A549 (cell line): ENCODE data around the gene PUS1.
"Not testable (repeated sequence)": the region's sequence is repeated elsewhere in the genome, so short reads cannot be mapped to it uniquely, and the experiment has no call there.

ENCODE experiments used
- BHLHE40 ChIP-seq: IDR thresholded peaks from 2 replicates; pipeline ENCODE4 v1.6.1; 2012; ENCODE audit warnings: low read depth, low read length, inconsistent platforms
- CTCF ChIP-seq: fragments of >200 bp; sonication (Bioruptor Twin); formaldehyde crosslinking; IDR thresholded peaks from 3 replicates; pipeline ENCODE4 v1.5.1; 2016
- E2F6 ChIP-seq: IDR thresholded peaks from 2 replicates; pipeline ENCODE4 v1.6.1; 2012; ENCODE audit warnings: low read depth, borderline replicate concordance
- MAFK ChIP-seq: fragments of 450-650 bp; IDR thresholded peaks from 2 replicates; pipeline ENCODE4 v1.6.1; 2014; ENCODE audit not compliant: partially characterized antibody
- MYC ChIP-seq: IDR thresholded peaks from 2 replicates; pipeline ENCODE4 v1.6.1; 2012; ENCODE audit warnings: mild to moderate bottlenecking, inconsistent platforms, low read length, improper control_type of control experiment, borderline replicate concordance
- PBX3 ChIP-seq: IDR thresholded peaks from 2 replicates; pipeline ENCODE4 v1.6.1; 2012
- PHF8 ChIP-seq: fragments of 200-600 bp; sonication (generic); IDR thresholded peaks from 2 replicates; pipeline ENCODE4 v1.6.1; 2016; ENCODE audit warnings: low read depth, mild to moderate bottlenecking, antibody characterized with exemption, moderate library complexity, borderline replicate concordance
- POLR2A ChIP-seq: IDR thresholded peaks from 2 replicates; pipeline ENCODE4 v1.6.1; 2012; ENCODE audit warnings: mild to moderate bottlenecking, low read length
- POLR2AphosphoS2 ChIP-seq: conservative IDR thresholded peaks from 2 replicates; pipeline ENCODE4 v1.6.1; 2012; ENCODE audit warnings: low read length, improper control_type of control experiment, inconsistent platforms
- RAD21 ChIP-seq, 2 experiments: fragments of >200 bp in 1 of 2; sonication (Bioruptor Twin) in 1 of 2; formaldehyde crosslinking in 1 of 2; IDR thresholded peaks in 1 of 2; conservative IDR thresholded peaks in 1 of 2; 2 replicates in 1 of 2; 3 replicates in 1 of 2; pipeline ENCODE4 v1.6.1; 2012 to 2018; ENCODE audit warnings: inconsistent platforms in 1 of 2
- RFX5 ChIP-seq: fragments of 450-650 bp; IDR thresholded peaks from 2 replicates; pipeline ENCODE4 v1.7.1; 2014; ENCODE audit warnings: antibody characterized with exemption, mild to moderate bottlenecking, moderate library complexity
- RNF2 ChIP-seq: fragments of 200-600 bp; sonication (generic); IDR thresholded peaks from 2 replicates; pipeline ENCODE4 v1.6.1; 2016; ENCODE audit warnings: low read depth, mild to moderate bottlenecking, antibody characterized with exemption, moderate library complexity, borderline replicate concordance
- TP53 ChIP-seq: fragments of 250-450 bp; sonication (Bioruptor Pico); IDR thresholded peaks from 2 replicates; pipeline ENCODE4 v1.5.0; 2021; ENCODE audit warnings: mild to moderate bottlenecking, moderate library complexity

- not testable (repeated sequence) for TF ChIP-seq E2F6; BHLHE40; MAFK; PBX3; CTCF; POLR2A; RNF2; RAD21 (conservative IDR thresholded peaks at IDR 0.05 in 1 of 2, IDR thresholded peaks at IDR 0.05 in 1 of 2); POLR2AphosphoS2; PHF8; TP53 (CRISPR knock-in tag); RFX5; MYC
Measured at GRCh38 chr12:131885076-131885475, 44.0 kb upstream of the PUS1 start.
